Measurements from ENCODE around the gene GCN1. TPM values are rescaled to one million over a fixed set of nuclear protein-coding genes. Genes with fewer than 3 reads are reported as not detected.

GCN1 gene
- total RNA-seq, 1 experiment from 2014 or later = 181 TPM

GRCh38 chr12:120168337-120168736 is 26.2 kb downstream of the GCN1 start (continued):
- TF ChIP-seq ZNF263 (CRISPR knock-in tag; IDR thresholded peaks at IDR 0.05; ENCODE audit: low read depth) (no peak), SMAD3 (CRISPR knock-in tag; IDR thresholded peaks at IDR 0.05; ENCODE audit: borderline replicate concordance) (no peak), ATF3 (CRISPR knock-in tag; conservative IDR thresholded peaks at IDR 0.05) (no peak), NR3C1 (CRISPR knock-in tag; conservative IDR thresholded peaks at IDR 0.05; ENCODE audit: low read depth) (no peak), PRDM15 (CRISPR knock-in tag; IDR thresholded peaks at IDR 0.05) (no peak)

- Mint-ChIP-seq H3K4me1 (no peaks in the 10 kb centered on the region), H3K4me3 (no peak overlapping the region), H3K27me3 (ENCODE audit: low read depth) (no peaks in the 10 kb centered on the region), H3K36me3 (peaks cover 59% of the 10 kb centered on the region), H3K9me3 (no peaks in the 10 kb centered on the region), H3K27ac (no peak overlapping the region)
- POLR2A ChIA-PET = interaction anchor here (0.6 kb wide), 1 partner anchor 49 kb away, joined by 3 read pairs; no protein-coding TSS in a partner anchor
- TF ChIP-seq CBFB (CRISPR knock-in tag; IDR thresholded peaks at IDR 0.05; ENCODE audit: low read depth) (no peak), TCF7 (CRISPR knock-in tag; IDR thresholded peaks at IDR 0.05; ENCODE audit: low read depth) (no peak), OVOL2 (CRISPR knock-in tag; IDR thresholded peaks at IDR 0.05; ENCODE audit: borderline replicate concordance) (no peak), ZNF219 (CRISPR knock-in tag; IDR thresholded peaks at IDR 0.05; ENCODE audit: borderline replicate concordance) (no peak), TEAD1 (CRISPR knock-in tag; IDR thresholded peaks at IDR 0.05) (no peak), ZNF317 (CRISPR knock-in tag; IDR thresholded peaks at IDR 0.05; ENCODE audit: borderline replicate concordance, low read depth) (no peak), ZNF532 (CRISPR knock-in tag; IDR thresholded peaks at IDR 0.05; ENCODE audit: borderline replicate concordance) (no peak), NR2C2 (CRISPR knock-in tag; IDR thresholded peaks at IDR 0.05) (no peak), SOX15 (CRISPR knock-in tag; IDR thresholded peaks at IDR 0.05) (no peak), NFATC4 (CRISPR knock-in tag; IDR thresholded peaks at IDR 0.05) (no peak), MLX (CRISPR knock-in tag; IDR thresholded peaks at IDR 0.05) (no peak), SP1 (CRISPR knock-in tag; conservative IDR thresholded peaks at IDR 0.05) (no peak), ATF6 (CRISPR knock-in tag; IDR thresholded peaks at IDR 0.05) (no peak), ZNF396 (CRISPR knock-in tag; IDR thresholded peaks at IDR 0.05; ENCODE audit: borderline replicate concordance) (no peak), CTCF (IDR thresholded peaks at IDR 0.05) (no peak)
- CTCF ChIA-PET = interaction anchor here (1.4 kb wide), 2 partner anchors 60 to 98 kb away, joined by 3 to 5 read pairs; partner anchors contain the start of gene PXN
- DNase-seq (ENCODE audit: low spot score) (no peak), ATAC-seq (no peak)
These were observed 26.9 kb downstream of the GCN1 start for GRCh38 chr12:120167529-120168095.
